DOHH2 (cell line): Measurements from ENCODE around the gene DYNC1I1.

ENCODE experiments used
- H3F3A ChIP-seq: fragments of 200-600 bp; sonication (generic), shearing (Covaris generic); 2 replicates; pipeline ENCODE4 v1.6.0; 2016; ENCODE audit warnings: antibody characterized with exemption, mild to moderate bottlenecking; ENCODE audit not compliant: control insufficient read depth, insufficient read depth
- H3K27ac ChIP-seq: fragments of 200-600 bp; sonication (generic); 2 replicates; pipeline ENCODE4 v1.5.1; 2014; ENCODE audit warnings: low read depth, mild to moderate bottlenecking, low read length, moderate library complexity
- H3K27me3 ChIP-seq: fragments of 200-600 bp; sonication (generic); 2 replicates; pipeline ENCODE4 v1.6.1; 2014; ENCODE audit warnings: mild to moderate bottlenecking, low read length, mixed read lengths; ENCODE audit not compliant: control insufficient read depth
- H3K36me3 ChIP-seq: fragments of 200-600 bp; sonication (generic); 2 replicates; pipeline ENCODE4 v1.6.1; 2014; ENCODE audit warnings: mild to moderate bottlenecking, low read length, moderate library complexity, mixed read lengths; ENCODE audit not compliant: control insufficient read depth
- H3K4me1 ChIP-seq: fragments of 200-600 bp; sonication (generic); 2 replicates; pipeline ENCODE4 v1.6.1; 2014; ENCODE audit warnings: mild to moderate bottlenecking, low read length, mixed read lengths; ENCODE audit not compliant: control insufficient read depth
- H3K4me2 ChIP-seq: fragments of 200-600 bp; sonication (generic); 2 replicates; pipeline ENCODE4 v1.6.0; 2014; ENCODE audit warnings: mild to moderate bottlenecking, low read length, moderate library complexity
- H3K4me3 ChIP-seq: fragments of 200-600 bp; sonication (generic); 2 replicates; pipeline ENCODE4 v1.5.1; 2014; ENCODE audit warnings: mild to moderate bottlenecking, low read length, mixed read lengths
- H3K79me2 ChIP-seq: fragments of 200-600 bp; sonication (generic); 2 replicates; pipeline ENCODE4 v1.6.1; 2014; ENCODE audit warnings: mild to moderate bottlenecking, low read length, mixed read lengths; ENCODE audit not compliant: control insufficient read depth
- H3K9me2 ChIP-seq: fragments of 200-600 bp; sonication (generic); replicated peaks from 2 replicates; pipeline ENCODE4 v1.6.1; 2014; ENCODE audit warnings: mild to moderate bottlenecking, low read length, mixed read lengths; ENCODE audit not compliant: control insufficient read depth
- H3K9me3 ChIP-seq: fragments of 200-600 bp; sonication (generic); 2 replicates; pipeline ENCODE4 v1.6.1; 2014; ENCODE audit warnings: antibody characterized with exemption, low read length, mixed read lengths; ENCODE audit not compliant: control insufficient read depth, insufficient read depth
- H4K20me1 ChIP-seq: fragments of 200-600 bp; sonication (generic); 2 replicates; pipeline ENCODE4 v1.6.0; 2014; ENCODE audit warnings: low read depth, mild to moderate bottlenecking, antibody characterized with exemption, low read length, moderate library complexity; ENCODE audit not compliant: control insufficient read depth, insufficient read depth
- CTCF ChIP-seq: fragments of 200-600 bp; sonication (generic); IDR thresholded peaks from one replicate; pipeline ENCODE4 v1.5.1; 2014; ENCODE audit warnings: antibody characterized with exemption, mild to moderate bottlenecking, low read depth, low read length; ENCODE audit not compliant: poor library complexity, severe bottlenecking
- EZH2phosphoT487 ChIP-seq: fragments of 200-600 bp; sonication (generic); IDR thresholded peaks from 2 replicates; pipeline ENCODE4 v1.6.1; 2017; ENCODE audit warnings: borderline replicate concordance, mild to moderate bottlenecking, antibody characterized with exemption, low read length, moderate library complexity, mixed read lengths

Gene DYNC1I1

GRCh38 chr7:95874129-95874528 is 101.8 kb downstream of the DYNC1I1 start:
- H3K4me1 ChIP-seq: no peaks in the 10 kb centered on the region

GRCh38 chr7:95874541-95875265 is 102.3 kb downstream of the DYNC1I1 start:
- Histone ChIP-seq H3K27ac (no peak overlapping the region), H3K4me3 (no peak overlapping the region), H3K9me3 (no peaks in the 10 kb centered on the region), H3F3A (no peaks in the 10 kb centered on the region), H3K27me3 (0 out of 2 replicates have a peak, but pooled peaks cover 2% of the 10 kb centered on the region), H3K4me1 (no peaks in the 10 kb centered on the region), H3K36me3 (no peaks in the 10 kb centered on the region), H3K4me2 (no peak overlapping the region), H3K79me2 (no peaks in the 10 kb centered on the region), H3K9me2 (no peaks in the 10 kb centered on the region), H4K20me1 (no peaks in the 10 kb centered on the region)
- no peak for TF ChIP-seq EZH2phosphoT487
- no peak for TF ChIP-seq CTCF

More at GRCh38 chr7:95874129-95874528, 101.8 kb downstream of the DYNC1I1 start:
- Histone ChIP-seq H3K36me3 (no peaks in the 10 kb centered on the region), H3K9me2 (no peaks in the 10 kb centered on the region), H3K4me2 (no peak overlapping the region), H3F3A (no peaks in the 10 kb centered on the region), H3K4me3 (no peak overlapping the region), H3K9me3 (no peaks in the 10 kb centered on the region), H3K27ac (no peak overlapping the region), H4K20me1 (no peaks in the 10 kb centered on the region), H3K27me3 (0 out of 2 replicates have a peak, but pooled peaks cover 2% of the 10 kb centered on the region), H3K79me2 (no peaks in the 10 kb centered on the region)
- TF ChIP-seq EZH2phosphoT487 (no peak), CTCF (no peak)

- Histone ChIP-seq H3K79me2 (no peaks in the 10 kb centered on the region), H3K27me3 (no peaks in the 10 kb centered on the region), H3K4me2 (no peak overlapping the region), H3K9me2 (no peaks in the 10 kb centered on the region), H3K4me1 (no peaks in the 10 kb centered on the region), H4K20me1 (no peaks in the 10 kb centered on the region), H3K36me3 (no peaks in the 10 kb centered on the region), H3K9me3 (no peaks in the 10 kb centered on the region), H3F3A (no peaks in the 10 kb centered on the region), H3K4me3 (no peak overlapping the region), H3K27ac (no peak overlapping the region)
- TF ChIP-seq EZH2phosphoT487 (no peak), CTCF (no peak)
These were observed 103.2 kb downstream of the DYNC1I1 start for GRCh38 chr7:95875519-95875918.
